HG03520 (cell line): ENCODE data around the gene MACROH2A1.

ENCODE experiments used
- ATAC-seq: cut with Tn5 transposase; IDR thresholded peaks from one replicate; pipeline ENCODE4 v1.9.1; 2021; ENCODE audit warnings: mild to moderate bottlenecking, moderate library complexity; ENCODE audit not compliant: unreplicated experiment

Gene MACROH2A1

GRCh38 chr5:135398160-135398854 lies 724 bp downstream of the MACROH2A1 start:
- peak; percentile 24 for ATAC-seq

GRCh38 chr5:135397084-135397483 lies 1.9 kb downstream of the MACROH2A1 start:
- no peak for ATAC-seq

DNA sequence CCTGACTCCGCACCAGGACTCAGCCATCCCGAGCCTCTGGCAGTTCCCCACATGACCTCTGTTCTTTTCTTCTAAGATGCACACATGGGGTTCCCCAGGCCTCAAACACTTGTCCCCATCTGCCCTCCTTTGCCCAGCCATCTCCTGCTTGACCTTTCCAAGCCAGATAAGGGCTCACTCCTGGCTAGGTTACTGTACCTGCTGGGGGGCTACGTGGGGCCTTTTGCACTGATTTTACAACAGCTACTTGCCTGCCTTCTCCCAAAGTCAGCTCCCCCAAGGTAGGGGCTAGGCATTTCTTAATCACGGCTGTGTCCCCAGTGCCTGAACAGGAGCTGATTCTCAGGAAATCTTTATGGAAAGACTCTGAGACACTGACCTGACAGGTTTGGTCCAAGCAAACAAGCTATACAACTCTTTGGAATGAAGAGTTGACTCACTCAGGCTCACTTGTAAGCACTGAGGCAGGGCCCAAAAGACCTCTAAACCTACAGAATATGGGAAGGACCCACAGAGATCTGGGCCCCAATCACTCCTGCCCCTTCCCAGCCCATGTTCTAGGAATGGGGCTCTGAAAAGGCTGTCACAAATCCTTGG lies 2.5 kb downstream of the MACROH2A1 start:
- no peak for ATAC-seq

DNA sequence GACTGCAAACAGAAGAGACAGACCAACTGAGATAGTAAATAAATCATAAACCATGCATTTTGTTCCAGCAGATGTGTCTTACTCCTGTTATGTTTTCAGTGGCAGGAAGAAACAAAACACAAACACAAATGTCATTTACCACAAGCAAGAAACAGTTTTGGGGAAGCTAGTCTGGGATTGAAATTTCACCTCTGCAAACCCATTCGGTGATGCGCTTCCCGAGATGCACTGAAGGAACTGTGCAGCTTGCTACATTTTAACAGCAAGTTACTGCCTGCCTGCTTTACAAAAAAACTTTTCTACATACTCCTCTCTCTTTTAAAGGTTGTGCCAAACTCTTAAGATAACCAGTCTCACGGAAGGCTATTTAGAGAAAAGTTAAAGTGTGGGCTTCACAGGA lies 3.2 kb downstream of the MACROH2A1 start:
- no peak for ATAC-seq

- ATAC-seq = no peak
These were observed 3.6 kb downstream of the MACROH2A1 start for GRCh38 chr5:135395451-135395850.

DNA sequence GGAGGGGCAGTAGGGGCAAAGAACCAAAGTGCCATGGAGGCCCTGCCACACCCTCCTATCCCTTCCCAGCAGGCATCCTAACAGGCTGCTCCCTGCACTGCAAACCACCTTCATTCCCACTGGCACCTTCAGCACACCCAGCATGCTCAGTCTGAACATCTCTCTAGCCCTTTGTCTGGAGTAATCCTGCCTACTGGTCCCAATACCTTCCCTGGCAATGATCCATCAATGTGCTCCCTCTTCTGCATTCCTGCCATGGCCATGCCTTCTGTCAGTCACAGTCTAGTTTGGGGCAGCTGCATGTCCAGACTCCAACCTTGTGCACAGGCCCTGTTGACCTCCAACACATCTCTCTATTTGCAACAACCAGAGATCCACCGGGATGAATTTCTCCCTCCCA lies 4.9 kb downstream of the MACROH2A1 start:
- no peak for ATAC-seq

DNA sequence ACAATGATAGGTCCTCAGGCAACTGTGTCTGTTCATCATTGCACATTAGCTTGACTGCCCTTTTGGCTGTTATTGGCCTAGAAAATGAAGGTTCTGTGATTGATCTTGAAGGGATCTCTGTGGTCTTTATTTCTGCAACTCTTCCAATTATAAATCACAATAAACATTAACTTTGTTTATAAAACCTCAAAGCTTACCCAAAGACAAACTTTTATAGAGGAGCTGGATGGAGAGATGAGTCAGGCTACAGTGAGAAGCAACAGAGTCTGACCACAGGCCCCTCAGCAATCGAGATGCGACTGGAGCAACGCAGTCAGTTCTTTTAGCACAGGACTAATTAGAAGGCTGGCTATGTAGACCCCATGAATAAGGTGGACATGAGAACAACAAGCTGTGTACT lies 5.3 kb downstream of the MACROH2A1 start:
- no peak for ATAC-seq

GRCh38 chr5:135393229-135393628 lies 5.8 kb downstream of the MACROH2A1 start:
- no peak for ATAC-seq

DNA sequence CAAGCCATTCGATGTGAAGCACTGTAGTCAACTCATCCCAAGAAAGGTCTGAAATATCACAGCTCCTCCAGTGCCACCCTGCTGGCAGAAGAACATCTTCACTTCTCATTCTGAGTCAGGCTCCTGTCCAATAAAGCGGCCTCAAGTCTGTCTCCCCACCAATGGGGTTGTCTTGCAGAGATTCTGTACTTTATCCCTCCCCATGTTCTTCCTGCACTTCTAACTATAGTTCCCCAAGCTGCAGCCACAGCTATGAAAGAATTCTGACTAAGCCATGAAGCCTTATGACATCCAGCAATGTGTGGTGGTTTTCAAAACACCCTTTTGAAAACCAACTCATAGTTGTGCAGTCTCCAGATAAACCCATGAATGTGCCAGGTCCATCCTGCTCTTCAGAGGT lies 6.8 kb downstream of the MACROH2A1 start:
- no peak for ATAC-seq

DNA sequence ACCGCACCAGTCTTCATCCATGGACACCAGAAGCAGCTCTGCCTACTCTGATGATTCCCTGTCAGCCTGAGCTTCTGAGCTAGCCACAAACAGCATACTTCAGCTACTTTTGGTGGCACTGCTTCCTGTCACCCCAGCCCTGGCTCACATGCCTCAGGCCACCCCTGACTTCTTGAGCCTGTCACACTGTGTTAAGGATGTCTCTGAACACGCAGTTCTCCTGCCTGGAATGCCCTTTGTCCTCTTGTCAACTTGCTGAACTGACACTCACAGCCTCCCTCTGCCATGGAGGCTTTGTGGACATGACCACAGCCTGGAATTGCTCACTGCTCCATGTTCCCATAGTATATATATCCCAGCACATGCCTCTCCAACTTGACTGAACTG lies 7.2 kb downstream of the MACROH2A1 start:
- no peak for ATAC-seq

GRCh38 chr5:135391116-135391868 lies 7.7 kb downstream of the MACROH2A1 start:
- no peak for ATAC-seq

DNA sequence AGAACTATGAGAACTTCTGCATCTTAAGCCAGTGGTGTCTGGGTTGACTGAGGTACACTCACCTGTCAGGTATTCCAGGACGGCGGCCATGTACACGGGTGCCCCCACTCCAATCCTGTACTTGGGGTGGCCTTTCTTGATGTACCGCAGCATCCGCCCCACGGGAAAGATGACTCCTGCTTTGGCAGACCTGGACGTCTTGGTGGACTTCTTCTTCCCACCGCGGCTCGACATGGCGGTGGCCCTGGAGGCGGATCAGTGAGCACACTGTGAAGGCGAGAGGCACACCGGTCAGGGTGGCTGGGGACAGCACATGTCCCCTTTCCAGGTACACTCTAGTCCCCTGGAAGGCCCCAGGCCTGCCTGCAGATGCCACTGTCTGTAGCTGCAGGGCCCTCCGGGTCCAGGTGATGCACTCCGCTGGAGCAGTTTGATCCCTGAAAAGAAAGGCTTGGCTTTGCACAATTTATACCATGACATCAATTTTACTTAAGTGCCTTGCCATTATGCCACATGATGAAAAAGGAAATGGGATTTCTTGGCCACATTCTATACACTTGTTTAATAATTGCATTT lies 10.1 kb downstream of the MACROH2A1 start:
- ATAC-seq = no peak

GRCh38 chr5:135387629-135387960 lies 11.4 kb downstream of the MACROH2A1 start:
- no peak for ATAC-seq

DNA sequence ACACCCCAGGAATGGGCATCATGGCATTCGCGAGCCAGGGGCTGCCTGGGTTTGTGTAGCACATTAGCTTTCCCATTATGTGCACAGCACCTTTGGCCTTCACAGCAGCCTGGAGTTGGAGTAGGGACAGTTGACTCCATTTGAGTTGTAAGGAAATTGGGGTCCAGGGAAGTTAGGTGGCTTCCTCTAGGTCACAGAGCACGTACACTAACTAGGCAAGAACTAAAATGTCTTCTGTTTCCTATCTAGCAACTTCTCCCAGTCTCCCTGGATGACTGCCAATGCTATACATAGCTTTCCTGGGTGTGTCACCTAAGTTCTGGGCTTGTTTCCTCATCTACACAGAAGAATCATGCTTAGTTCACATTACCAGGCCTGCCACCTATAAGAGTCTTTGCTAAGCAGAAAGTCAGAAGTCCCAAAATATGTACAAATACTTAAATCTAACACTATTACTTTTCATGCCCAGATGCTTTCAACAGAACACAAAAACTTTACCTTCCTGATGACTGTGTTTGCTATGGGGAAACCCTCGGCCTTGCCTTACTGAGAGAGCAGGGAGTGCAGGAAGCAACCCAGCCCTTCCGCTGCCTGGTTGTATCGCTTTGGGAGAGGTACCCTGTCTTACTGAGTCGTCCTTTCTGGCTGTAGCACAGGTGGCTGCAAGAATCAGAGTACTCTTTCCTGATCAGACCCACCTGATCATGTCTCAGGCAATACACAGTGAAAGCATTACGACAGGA lies 12.0 kb downstream of the MACROH2A1 start:
- no peak for ATAC-seq

- ATAC-seq = no peak
These were observed 12.9 kb downstream of the MACROH2A1 start for GRCh38 chr5:135386096-135386495.

GRCh38 chr5:135385576-135385975 lies 13.5 kb downstream of the MACROH2A1 start:
- no peak for ATAC-seq

GRCh38 chr5:135384898-135385297 lies 14.1 kb downstream of the MACROH2A1 start:
- ATAC-seq = no peak

GRCh38 chr5:135383803-135384495 lies 15.1 kb downstream of the MACROH2A1 start:
- ATAC-seq = no peak

DNA sequence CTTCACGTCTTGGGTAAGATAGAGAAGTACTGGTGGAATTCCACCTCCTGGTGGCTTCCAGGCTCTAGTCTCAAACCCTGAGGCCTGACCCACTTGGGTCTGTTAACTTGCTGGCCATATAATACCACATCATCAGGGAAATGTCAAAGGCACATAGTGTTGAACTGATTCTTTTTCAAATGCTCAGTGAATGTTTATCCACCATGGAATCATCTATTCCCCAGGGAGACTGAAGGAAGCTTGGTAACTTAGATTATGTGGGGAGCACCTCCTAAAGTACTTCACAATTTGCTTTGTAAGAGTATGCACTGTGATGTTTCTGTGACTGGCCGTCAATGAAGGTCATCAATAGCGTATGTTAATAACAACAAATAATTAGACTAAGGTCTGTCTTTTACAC lies 16.1 kb downstream of the MACROH2A1 start:
- no peak for ATAC-seq

GRCh38 chr5:135382106-135382790 lies 16.8 kb downstream of the MACROH2A1 start:
- no peak for ATAC-seq
